Measurements from ENCODE around the gene SAPCD2. TPM values are rescaled to one million over a fixed set of nuclear protein-coding genes. Genes with fewer than 3 reads are reported as not detected.

Gene SAPCD2
- total and polyA plus RNA-seq, 9 donors = 0.10 to 0.62 (median 0.31) TPM; not detected in 2

GRCh38 chr9:137016436-137016835 lies 53.9 kb downstream of the SAPCD2 start:
- DNase-seq = no peak
- H3K27ac ChIP-seq = no peak overlapping the region
- TF ChIP-seq CTCF (IDR thresholded peaks at IDR 0.05) (no peak), EP300 (IDR thresholded peaks at IDR 0.05) (no peak), POLR2A (IDR thresholded peaks at IDR 0.05) (no peak)
- no peaks in the 10 kb centered on the region for H3K36me3 ChIP-seq
- H3K27me3 ChIP-seq = no peaks in the 10 kb centered on the region
- intact Hi-C loops (cut with DNase I) = no loop called here
- H3K4me1 ChIP-seq (ENCODE audit: insufficient read depth) = no peaks in the 10 kb centered on the region
- no peak overlapping the region for H3K4me3 ChIP-seq
- 92 to 95% (median 93%) methylated on average over 10 to 16 of the region's 16 CpGs for WGBS, 3 donors
- H3K9me3 ChIP-seq = no peaks in the 10 kb centered on the region

- Histone ChIP-seq H3K4me1 (ENCODE audit: insufficient read depth) (no peaks in the 10 kb centered on the region), H3K27ac (no peak overlapping the region), H3K27me3 (no peaks in the 10 kb centered on the region), H3K4me3 (no peak overlapping the region), H3K36me3 (no peaks in the 10 kb centered on the region), H3K9me3 (no peaks in the 10 kb centered on the region)
- DNase-seq = no peak
- WGBS, 3 donors = 94 to 96% (median 95%) methylated on average over 21 of the region's 21 CpGs
- intact Hi-C loops (cut with DNase I) = no loop called here
- TF ChIP-seq EP300 (IDR thresholded peaks at IDR 0.05) (no peak), CTCF (IDR thresholded peaks at IDR 0.05) (no peak), POLR2A (IDR thresholded peaks at IDR 0.05) (no peak)
These were observed 54.4 kb downstream of the SAPCD2 start for GRCh38 chr9:137015976-137016375.

GRCh38 chr9:137015540-137015930 lies 54.8 kb downstream of the SAPCD2 start:
- WGBS, 3 donors = 96 to 98% (median 98%) methylated on average over 21 to 25 of the region's 25 CpGs
- no peaks in the 10 kb centered on the region for H3K9me3 ChIP-seq
- H3K27me3 ChIP-seq = no peaks in the 10 kb centered on the region
- no peaks in the 10 kb centered on the region for H3K36me3 ChIP-seq
- H3K4me1 ChIP-seq (ENCODE audit: insufficient read depth) = no peaks in the 10 kb centered on the region
- intact Hi-C loops (cut with DNase I) = no loop called here
- no peak overlapping the region for H3K4me3 ChIP-seq
- no peak overlapping the region for H3K27ac ChIP-seq
- no peak for DNase-seq
- TF ChIP-seq EP300 (IDR thresholded peaks at IDR 0.05) (no peak), CTCF (IDR thresholded peaks at IDR 0.05) (no peak), POLR2A (IDR thresholded peaks at IDR 0.05) (no peak)

- TF ChIP-seq CTCF (IDR thresholded peaks at IDR 0.05) = no peak
- TF ChIP-seq EP300 (IDR thresholded peaks at IDR 0.05) = no peak
- TF ChIP-seq POLR2A (IDR thresholded peaks at IDR 0.05) = no peak
- Histone ChIP-seq H3K4me1 (ENCODE audit: insufficient read depth) (no peaks in the 10 kb centered on the region), H3K9me3 (no peaks in the 10 kb centered on the region), H3K36me3 (no peaks in the 10 kb centered on the region), H3K27me3 (no peaks in the 10 kb centered on the region), H3K4me3 (no peak overlapping the region), H3K27ac (no peak overlapping the region)
- intact Hi-C loops (cut with DNase I) = no loop called here
- WGBS, 3 donors = 93 to 97% (median 93%) methylated on average over 34 to 36 of the region's 36 CpGs
- no peak for DNase-seq
These were observed 55.4 kb downstream of the SAPCD2 start for GRCh38 chr9:137014776-137015539.

Data from ovary (tissue), 9 donors.